OCI-LY7 (cell line): ENCODE measurements around the gene HSD17B1. TPM values are rescaled to one million over a fixed set of nuclear protein-coding genes. Genes with fewer than 3 reads are reported as not detected.

Source experiments
- BruUV-seq: library from RNA; stranded (reverse); fragments of 400-500 nt; replicated peaks from 2 replicates; lab custom pipeline; 2021; lab: Mats Ljungman, UMichigan
- CTCF ChIA-PET: fragments of 300-600 bp; sonication (Branson Sonifier 250); formaldehyde crosslinking; loops from one replicate; lab custom pipeline; 2022; ENCODE audit warnings: antibody characterized with exemption; ENCODE audit not compliant: unreplicated experiment; lab: Charles Lee
- POLR2A ChIA-PET: fragments of 300-600 bp; sonication (Branson Sonifier 250); formaldehyde crosslinking; loops from one replicate; lab custom pipeline; 2022; ENCODE audit warnings: antibody characterized with exemption; lab: Charles Lee
- DNase-seq: peaks from one replicate; pipeline ENCODE4 v3.0.0-alpha.2; 2015; ENCODE audit warnings: low spot score
- H2AFZ ChIP-seq: fragments of 200-600 bp; sonication (generic), shearing (Covaris generic); 2 replicates; pipeline ENCODE4 v1.6.1; 2014; ENCODE audit warnings: mild to moderate bottlenecking, antibody characterized with exemption, low read length, moderate library complexity
- H3K27ac ChIP-seq: fragments of 200-600 bp; sonication (generic); 2 replicates; pipeline ENCODE4 v1.5.1; 2014; ENCODE audit warnings: mixed run types, low read depth, mild to moderate bottlenecking, moderate library complexity, low read length, inconsistent platforms; ENCODE audit not compliant: poor library complexity, severe bottlenecking
- H3K36me3 ChIP-seq: fragments of 200-600 bp; sonication (generic); 2 replicates; pipeline ENCODE4 v1.6.1; 2014; ENCODE audit warnings: mild to moderate bottlenecking, antibody characterized with exemption, low read length, moderate library complexity, mixed read lengths; ENCODE audit not compliant: insufficient read depth
- H3K4me1 ChIP-seq: fragments of 200-600 bp; sonication (generic); 2 replicates; pipeline ENCODE4 v1.5.1; 2014; ENCODE audit warnings: mild to moderate bottlenecking, low read length; ENCODE audit not compliant: insufficient read depth, poor library complexity, severe bottlenecking
- H3K4me2 ChIP-seq: fragments of 200-600 bp; sonication (generic); 2 replicates; pipeline ENCODE4 v1.6.1; 2014; ENCODE audit warnings: mild to moderate bottlenecking, low read length
- H3K4me3 ChIP-seq: fragments of 200-600 bp; sonication (generic); 2 replicates; pipeline ENCODE4 v1.5.1; 2014; ENCODE audit warnings: mild to moderate bottlenecking, low read depth, low read length; ENCODE audit not compliant: poor library complexity, severe bottlenecking
- H3K79me2 ChIP-seq: fragments of 200-600 bp; sonication (generic); 2 replicates; pipeline ENCODE4 v1.6.1; 2016; ENCODE audit warnings: low read depth, mild to moderate bottlenecking, low read length, moderate library complexity, mixed read lengths; ENCODE audit not compliant: insufficient read depth
- H3K9me2 ChIP-seq: fragments of 200-600 bp; sonication (generic); 2 replicates; pipeline ENCODE4 v1.6.1; 2016; ENCODE audit warnings: mild to moderate bottlenecking, low read length, mixed read lengths; ENCODE audit not compliant: insufficient read depth
- H3K9me3 ChIP-seq: fragments of 200-600 bp; sonication (generic); 2 replicates; pipeline ENCODE4 v1.6.1; 2014; ENCODE audit warnings: mild to moderate bottlenecking, mixed run types, low read length, mixed read lengths
- H4K20me1 ChIP-seq: fragments of 200-600 bp; sonication (generic); 2 replicates; pipeline ENCODE4 v1.6.1; 2014; ENCODE audit warnings: mild to moderate bottlenecking, antibody characterized with exemption, low read length, moderate library complexity, mixed read lengths; ENCODE audit not compliant: insufficient read depth
- EZH2phosphoT487 ChIP-seq: fragments of 200-600 bp; sonication (generic); IDR thresholded peaks from 2 replicates; pipeline ENCODE4 v1.6.1; 2018; ENCODE audit warnings: low read depth, borderline replicate concordance, mild to moderate bottlenecking, mixed run types, antibody characterized with exemption, low read length, moderate library complexity, mixed read lengths
- intact Hi-C: fragments of 100-400 bp; cut with micrococcal nuclease; formaldehyde crosslinking; loops from one replicate; pipeline ENCODE4 v1.10.0; 2022; ENCODE audit not compliant: unreplicated experiment
- total RNA-seq, 2 experiments: library from RNA; depleted of rRNA in 1 of 2; stranded (reverse); fragments of >200 nt in 1 of 2; shearing (Covaris generic) in 1 of 2; gene quantifications; 2 replicates each; pipeline ENCODE4 v1.2.3, GENCODE V29; 2014 to 2022
- TF ChIP-seq, protein P1 (sequence below): fragments of 200-600 bp; sonication (generic); conservative IDR thresholded peaks from 2 replicates; pipeline ENCODE4 v1.5.1; 2014; ENCODE audit warnings: mild to moderate bottlenecking, antibody characterized with exemption, low read length, moderate library complexity, mixed read lengths

The HSD17B1 gene
- total RNA-seq, 2 experiments from 2014 or later, result 2.2 to 2.5 TPM

DNA sequence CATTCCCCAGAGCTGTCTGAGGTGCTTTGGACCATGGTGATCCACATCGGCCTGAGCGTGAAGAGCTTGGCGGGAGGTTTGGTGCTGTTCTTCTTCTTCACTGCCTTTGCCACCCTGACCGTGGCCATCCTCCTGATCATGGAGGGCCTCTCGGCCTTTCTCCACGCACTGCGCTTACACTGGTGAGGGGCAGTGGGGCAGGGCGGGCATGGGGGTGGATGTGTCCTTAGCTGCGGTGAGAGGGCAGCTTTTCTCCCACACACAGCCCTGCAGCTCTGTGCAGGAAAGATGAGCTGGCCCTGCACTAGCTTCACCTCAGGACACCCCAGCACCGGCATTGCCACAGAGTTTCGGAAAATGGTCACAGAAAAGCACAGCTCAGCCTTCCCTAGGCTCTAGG is 38.4 kb upstream of the HSD17B1 start:
- intact Hi-C loops, result no loop called here
- POLR2A ChIA-PET, result no interaction called here
- Histone ChIP-seq H3K4me2 (no peak overlapping the region), H3K4me3 (no peak overlapping the region), H3K9me3 (no peaks in the 10 kb centered on the region), H3K4me1 (peaks cover 6% of the 10 kb centered on the region), H2AFZ (no peak overlapping the region), H3K79me2 (no peaks in the 10 kb centered on the region), H4K20me1 (no peaks in the 10 kb centered on the region), H3K9me2 (no peaks in the 10 kb centered on the region), H3K36me3 (peaks cover under 1% of the 10 kb centered on the region; the same call in 1 of the 2 replicates), H3K27ac (no peak overlapping the region)
- BruUV-seq, result no TSS peak
- CTCF ChIA-PET, result no interaction called here
- DNase-seq, result no peak
- no peak for TF ChIP-seq EZH2phosphoT487
- TF ChIP-seq, protein P1, sequence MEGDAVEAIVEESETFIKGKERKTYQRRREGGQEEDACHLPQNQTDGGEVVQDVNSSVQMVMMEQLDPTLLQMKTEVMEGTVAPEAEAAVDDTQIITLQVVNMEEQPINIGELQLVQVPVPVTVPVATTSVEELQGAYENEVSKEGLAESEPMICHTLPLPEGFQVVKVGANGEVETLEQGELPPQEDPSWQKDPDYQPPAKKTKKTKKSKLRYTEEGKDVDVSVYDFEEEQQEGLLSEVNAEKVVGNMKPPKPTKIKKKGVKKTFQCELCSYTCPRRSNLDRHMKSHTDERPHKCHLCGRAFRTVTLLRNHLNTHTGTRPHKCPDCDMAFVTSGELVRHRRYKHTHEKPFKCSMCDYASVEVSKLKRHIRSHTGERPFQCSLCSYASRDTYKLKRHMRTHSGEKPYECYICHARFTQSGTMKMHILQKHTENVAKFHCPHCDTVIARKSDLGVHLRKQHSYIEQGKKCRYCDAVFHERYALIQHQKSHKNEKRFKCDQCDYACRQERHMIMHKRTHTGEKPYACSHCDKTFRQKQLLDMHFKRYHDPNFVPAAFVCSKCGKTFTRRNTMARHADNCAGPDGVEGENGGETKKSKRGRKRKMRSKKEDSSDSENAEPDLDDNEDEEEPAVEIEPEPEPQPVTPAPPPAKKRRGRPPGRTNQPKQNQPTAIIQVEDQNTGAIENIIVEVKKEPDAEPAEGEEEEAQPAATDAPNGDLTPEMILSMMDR, result no peak

DNA sequence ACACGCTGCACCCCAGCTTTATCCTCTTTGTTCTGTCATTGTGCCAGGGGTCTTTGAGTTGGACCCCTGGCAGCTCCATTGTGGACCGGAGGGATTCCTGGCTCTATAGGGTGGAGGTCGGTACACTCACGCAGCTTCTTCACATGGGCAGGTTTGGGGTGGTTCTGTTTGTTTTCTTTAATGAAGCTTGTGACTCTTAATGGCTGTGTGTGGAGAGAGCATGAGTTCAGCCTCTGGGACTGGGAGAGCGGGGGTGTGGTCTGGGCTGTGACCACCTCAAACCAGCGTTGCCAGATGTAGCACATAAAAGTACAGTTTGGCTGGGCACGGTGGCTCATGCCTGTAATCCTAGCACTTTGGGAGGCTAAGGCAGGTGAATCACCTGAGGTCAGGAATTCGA is 37.9 kb upstream of the HSD17B1 start:
- Histone ChIP-seq H3K4me2 (no peak overlapping the region), H4K20me1 (no peaks in the 10 kb centered on the region), H3K27ac (no peak overlapping the region), H3K4me1 (peaks cover 6% of the 10 kb centered on the region), H3K9me3 (no peaks in the 10 kb centered on the region), H3K36me3 (no peaks in the 10 kb centered on the region), H3K4me3 (no peak overlapping the region), H2AFZ (no peak overlapping the region), H3K79me2 (no peaks in the 10 kb centered on the region), H3K9me2 (no peaks in the 10 kb centered on the region)
- TF ChIP-seq, protein P1, result no peak
- no peak for TF ChIP-seq EZH2phosphoT487
- DNase-seq, result no peak
- intact Hi-C loops, result no loop called here
- POLR2A ChIA-PET, result interaction anchor here (0.6 kb wide), 1 partner anchor 86 kb away, joined by 5 read pairs; no protein-coding TSS in a partner anchor
- no TSS peak for BruUV-seq
- CTCF ChIA-PET, result no interaction called here

DNA sequence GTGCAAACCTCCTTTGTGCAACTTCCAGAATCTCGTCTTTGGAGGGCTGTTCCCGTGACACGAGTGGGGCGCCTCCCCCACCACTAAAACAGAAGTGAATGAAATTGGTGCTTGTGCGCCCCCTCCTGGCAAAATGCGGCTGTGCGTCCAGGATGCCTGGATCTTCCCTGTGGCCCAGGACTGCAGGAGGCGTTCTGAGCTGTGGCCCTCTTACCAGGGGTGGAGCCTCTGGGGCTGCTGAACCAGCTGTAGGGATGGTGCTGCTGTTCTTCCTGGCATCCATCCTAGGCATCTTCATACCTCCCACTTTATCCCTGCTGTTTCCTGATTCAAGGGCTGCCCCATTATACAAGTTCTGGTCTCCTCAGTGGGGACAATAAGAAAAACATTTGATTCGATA is 35.2 kb upstream of the HSD17B1 start:
- Histone ChIP-seq H3K27ac (no peak overlapping the region), H4K20me1 (no peaks in the 10 kb centered on the region), H3K9me3 (no peaks in the 10 kb centered on the region), H3K79me2 (no peaks in the 10 kb centered on the region), H3K4me2 (no peak overlapping the region), H3K4me1 (peaks cover 6% of the 10 kb centered on the region), H2AFZ (no peak overlapping the region), H3K4me3 (no peak overlapping the region), H3K36me3 (no peaks in the 10 kb centered on the region), H3K9me2 (no peaks in the 10 kb centered on the region)
- ChIA-PET CTCF (interaction anchor here (0.6 kb wide), 1 partner anchor 103 kb away, joined by 3 read pairs; no protein-coding TSS in a partner anchor), POLR2A (interaction anchor here (0.6 kb wide), 1 partner anchor 13 kb away, joined by 3 read pairs; no protein-coding TSS in a partner anchor)
- no peak for TF ChIP-seq EZH2phosphoT487
- TF ChIP-seq, protein P1, result peak; percentile 99
- peak; percentile 77 for DNase-seq
- BruUV-seq, result no TSS peak
- intact Hi-C loops, result loop anchor here (1.0 to 2.0 kb wide), 3 partner anchors 78 to 195 kb away; no protein-coding TSS in a partner anchor
